GM21390 (cell line): ENCODE results near the gene NAPB.

Source experiments
- ATAC-seq: cut with Tn5 transposase; IDR thresholded peaks from one replicate; pipeline ENCODE4 v1.9.1; 2021; ENCODE audit not compliant: unreplicated experiment

NAPB gene

GRCh38 chr20:23369072-23369823 lies 52.0 kb downstream of the NAPB start:
- no peak for ATAC-seq

GRCh38 chr20:23368316-23369071 lies 52.8 kb downstream of the NAPB start:
- ATAC-seq = no peak

- ATAC-seq = no peak
These were observed 53.5 kb downstream of the NAPB start for GRCh38 chr20:23367770-23368169.

GRCh38 chr20:23366384-23366783 lies 54.9 kb downstream of the NAPB start:
- ATAC-seq = no peak

GRCh38 chr20:23365390-23366165 lies 55.7 kb downstream of the NAPB start:
- no peak for ATAC-seq

GRCh38 chr20:23363257-23363649 lies 58.0 kb downstream of the NAPB start:
- ATAC-seq = no peak

GRCh38 chr20:23362392-23363256 lies 58.7 kb downstream of the NAPB start:
- ATAC-seq = peak; percentile 7

GRCh38 chr20:23361476-23362391 lies 59.6 kb downstream of the NAPB start, which contains the start of gene GZF1:
Gene GZF1 (plus strand): TSS chr20:23362182. CDS start chr20:23364384, 2,202 bp downstream.
- peak; percentile 64 for ATAC-seq

GRCh38 chr20:23361119-23361475 lies 60.2 kb downstream of the NAPB start:
- ATAC-seq = no peak

GRCh38 chr20:23360531-23360930 lies 60.8 kb downstream of the NAPB start:
- no peak for ATAC-seq

GRCh38 chr20:23358923-23359593 lies 62.2 kb downstream of the NAPB start:
- ATAC-seq = no peak

- ATAC-seq = no peak
These were observed 62.8 kb downstream of the NAPB start for GRCh38 chr20:23358563-23358906.

- ATAC-seq = peak; percentile 63
These were observed 63.3 kb downstream of the NAPB start for GRCh38 chr20:23357767-23358562.

GRCh38 chr20:23356203-23356602 lies 65.1 kb downstream of the NAPB start:
- ATAC-seq = no peak

GRCh38 chr20:23350904-23351838 lies 70.1 kb downstream of the NAPB start:
- peak; percentile 18 for ATAC-seq

- ATAC-seq = peak; percentile 82
These were observed 70.9 kb downstream of the NAPB start, which contains the start of gene NXT1 for GRCh38 chr20:23350196-23350903. Gene NXT1 (plus strand): TSS chr20:23350791. CDS start chr20:23354042, 3,251 bp downstream.
